Retinal pigment epithelial cell (primary cell): ENCODE measurements around the gene OGDH.

Experiments used
- DNase-seq: peaks from one replicate; pipeline ENCODE4 v3.0.0-alpha.2; 2010; ENCODE audit warnings: low read depth
- H3K4me3 ChIP-seq: 2 replicates; pipeline ENCODE4 v1.5.1; 2011; ENCODE audit warnings: mild to moderate bottlenecking, low read length, control low read depth, moderate library complexity
- CTCF ChIP-seq: conservative IDR thresholded peaks from 2 replicates; pipeline ENCODE4 v1.5.1; 2011; ENCODE audit warnings: low read depth, low read length, control low read depth, inconsistent platforms

OGDH gene

GRCh38 chr7:44752822-44753221 lies 146.4 kb downstream of the OGDH start:
- no peak overlapping the region for H3K4me3 ChIP-seq
- TF ChIP-seq CTCF: no peak
- DNase-seq: no peak

DNA sequence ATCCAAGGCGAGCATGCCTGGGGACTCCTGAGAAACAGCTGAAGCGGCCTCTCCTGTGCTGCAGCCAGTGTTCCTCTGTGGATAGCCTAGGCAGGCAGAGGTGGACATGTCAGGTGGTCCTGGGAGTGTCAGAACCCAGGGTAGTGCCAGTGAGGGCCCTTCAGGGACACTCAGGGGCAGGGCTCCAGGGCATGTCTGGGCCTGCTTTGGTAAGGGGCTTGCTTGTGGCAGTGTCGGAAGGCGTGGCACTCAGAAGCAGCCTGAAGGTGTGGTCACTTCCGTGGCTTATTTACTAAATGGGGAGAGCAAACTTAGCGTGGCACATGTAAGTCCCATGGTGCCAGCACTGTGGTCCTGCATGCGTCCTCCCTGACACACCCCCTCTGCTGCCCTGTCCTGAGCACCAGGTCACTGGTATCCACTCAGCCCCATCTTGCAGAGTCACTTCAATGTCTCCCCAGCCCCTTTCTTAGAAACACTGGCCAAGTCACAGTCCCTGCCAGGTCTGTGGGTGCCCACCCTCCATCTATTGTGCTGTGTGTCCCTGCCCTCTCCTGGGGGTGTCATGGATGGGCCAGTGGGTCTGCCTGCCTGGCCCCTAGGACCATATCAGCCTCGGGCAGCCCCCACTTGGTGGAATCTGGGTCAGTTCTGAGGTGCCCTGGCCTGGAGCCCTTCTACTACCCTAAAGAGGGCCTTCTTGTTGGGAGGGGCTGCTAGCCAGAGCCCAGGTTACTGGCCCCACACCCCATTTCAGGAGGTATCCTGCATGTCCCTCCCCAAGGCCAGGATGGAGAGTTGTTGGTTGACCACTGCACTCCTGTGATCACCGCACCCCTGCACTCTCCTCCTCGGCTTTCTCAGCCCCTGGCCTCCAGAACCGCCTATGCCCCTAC lies 148.6 kb downstream of the OGDH start:
- H3K4me3 ChIP-seq: no peak overlapping the region
- no peak for DNase-seq
- TF ChIP-seq CTCF: no peak

DNA sequence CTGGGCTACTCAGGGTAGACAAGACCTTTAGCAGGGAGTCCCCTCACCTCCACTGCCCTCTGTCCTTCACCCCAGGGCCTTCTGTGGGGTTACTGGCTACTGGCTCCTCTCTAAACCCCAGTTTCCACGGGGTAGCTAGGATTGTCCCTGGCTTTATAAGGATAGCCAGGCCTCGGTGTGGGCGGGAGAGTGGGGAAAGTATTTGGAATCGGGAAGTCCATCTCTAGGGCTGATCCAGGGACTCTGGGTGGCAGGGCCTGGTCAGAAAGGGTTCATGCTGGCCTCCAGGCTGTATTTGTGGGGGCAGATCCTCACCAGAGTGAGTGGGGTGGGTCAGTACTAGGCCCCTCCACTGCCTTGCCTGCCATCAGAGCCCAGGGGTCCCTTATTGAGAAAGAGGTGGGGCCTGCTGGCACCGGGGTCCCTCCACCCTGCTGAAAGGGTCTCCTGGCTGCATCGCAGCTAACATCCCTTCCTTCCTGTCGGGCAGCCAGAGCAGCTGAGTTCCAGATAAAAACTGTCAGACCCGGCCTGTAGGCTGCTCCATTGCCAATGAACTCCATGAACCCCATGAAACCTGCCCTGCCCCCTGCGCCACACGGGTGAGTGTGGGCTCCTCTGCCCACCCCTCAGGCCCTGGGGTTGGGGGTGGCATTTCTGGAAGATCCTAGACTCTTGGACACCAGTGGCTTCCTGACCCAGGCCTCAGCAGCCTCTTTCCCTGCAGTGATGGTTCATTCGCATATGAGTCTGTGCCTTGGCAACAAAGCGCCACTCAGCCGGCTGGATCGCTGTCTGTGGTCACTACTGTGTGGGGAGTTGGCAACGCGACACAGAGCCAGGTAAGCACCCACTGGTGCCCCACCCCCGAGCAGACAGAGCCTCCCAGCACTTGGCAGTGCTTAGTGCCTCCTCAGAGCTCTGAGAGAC lies 149.5 kb downstream of the OGDH start:
- no peak for DNase-seq
- no peak for TF ChIP-seq CTCF
- H3K4me3 ChIP-seq: no peak overlapping the region

- DNase-seq: no peak
- no peak overlapping the region for H3K4me3 ChIP-seq
- no peak for TF ChIP-seq CTCF
Measured at GRCh38 chr7:44756904-44757303, 150.5 kb downstream of the OGDH start.

GRCh38 chr7:44757311-44757710 lies 150.9 kb downstream of the OGDH start:
- no peak overlapping the region for H3K4me3 ChIP-seq
- DNase-seq: no peak
- TF ChIP-seq CTCF: no peak

GRCh38 chr7:44757739-44758138 lies 151.3 kb downstream of the OGDH start:
- H3K4me3 ChIP-seq: no peak overlapping the region
- TF ChIP-seq CTCF: no peak
- DNase-seq: no peak
